Osteoblast (primary cell): Measurements from ENCODE around the gene IFNL4. TPM values are rescaled to one million over a fixed set of nuclear protein-coding genes. Genes with fewer than 3 reads are reported as not detected.
"Not testable (repeated sequence)": the region's sequence is repeated elsewhere in the genome, so short reads cannot be mapped to it uniquely, and the experiment has no call there.

Experiments
- DNase-seq: peaks from one replicate; pipeline ENCODE4 v3.0.0; 2011; ENCODE audit warnings: low spot score, mixed read lengths; ENCODE audit not compliant: insufficient read length; ENCODE audit errors: missing footprints
- H2AFZ ChIP-seq: 2 replicates; pipeline ENCODE4 v1.6.0; 2011; ENCODE audit warnings: mild to moderate bottlenecking, low read length
- H3K27ac ChIP-seq: 2 replicates; pipeline ENCODE4 v1.5.1; 2011; ENCODE audit warnings: mild to moderate bottlenecking, low read depth, low read length, moderate library complexity
- H3K27me3 ChIP-seq: 2 replicates; pipeline ENCODE4 v1.6.0; 2012; ENCODE audit warnings: mild to moderate bottlenecking, control low read depth, inconsistent platforms, low read length, moderate library complexity; ENCODE audit not compliant: insufficient read depth
- H3K36me3 ChIP-seq: 2 replicates; pipeline ENCODE4 v1.5.1; 2011; ENCODE audit warnings: mild to moderate bottlenecking, low read length, control low read depth, moderate library complexity; ENCODE audit not compliant: insufficient read depth
- H3K4me1 ChIP-seq: 2 replicates; pipeline ENCODE4 v1.5.1; 2011; ENCODE audit warnings: mild to moderate bottlenecking, low read length, control low read depth, moderate library complexity; ENCODE audit not compliant: insufficient read depth
- H3K4me2 ChIP-seq: 2 replicates; pipeline ENCODE4 v1.6.0; 2011; ENCODE audit warnings: mild to moderate bottlenecking, low read length; ENCODE audit not compliant: insufficient read depth
- H3K4me3 ChIP-seq: fragments of 200-600 bp; sonication (generic); 3 replicates; pipeline ENCODE4 v1.5.1; 2012; ENCODE audit warnings: mild to moderate bottlenecking, low read length, inconsistent platforms; ENCODE audit not compliant: insufficient read depth
- H3K79me2 ChIP-seq: 2 replicates; pipeline ENCODE4 v1.6.0; 2012; ENCODE audit warnings: mild to moderate bottlenecking, low read length, control low read depth, inconsistent platforms; ENCODE audit not compliant: insufficient read depth
- H3K9me3 ChIP-seq: 2 replicates; pipeline ENCODE4 v1.5.1; 2011; ENCODE audit warnings: low read depth, low read length, control low read depth
- H4K20me1 ChIP-seq: 2 replicates; pipeline ENCODE4 v1.6.0; 2012; ENCODE audit warnings: mild to moderate bottlenecking, low read length, control low read depth; ENCODE audit not compliant: insufficient read depth
- CTCF ChIP-seq: IDR thresholded peaks from 2 replicates; pipeline ENCODE4 v1.5.1; 2011; ENCODE audit warnings: mild to moderate bottlenecking, low read depth, low read length, moderate library complexity; ENCODE audit errors: extremely low read depth
- total RNA-seq: library from RNA; depleted of rRNA; stranded (reverse); fragments of >200 nt; gene quantifications from 2 replicates; pipeline ENCODE4 v1.2.3, GENCODE V29; 2012

The IFNL4 gene
- total RNA-seq, 1 donor = not detected

- Histone ChIP-seq H3K4me1 (no peaks in the 10 kb centered on the region), H3K27me3 (peaks cover 3% of the 10 kb centered on the region), H4K20me1 (no peaks in the 10 kb centered on the region), H3K9me3 (no peaks in the 10 kb centered on the region), H3K36me3 (no peaks in the 10 kb centered on the region), H3K27ac (no peak overlapping the region), H3K4me2 (no peak overlapping the region), H3K79me2 (no peaks in the 10 kb centered on the region), H3K4me3 (no peak overlapping the region), H2AFZ (no peak overlapping the region)
- DNase-seq = no peak
- TF ChIP-seq CTCF = no peak
Observed at GRCh38 chr19:39276740-39277139, 28.1 kb upstream of the IFNL4 start.

GRCh38 chr19:39275578-39275977, 26.9 kb upstream of the IFNL4 start:
- no peaks in the 10 kb centered on the region for H3K9me3 ChIP-seq
- no peak overlapping the region for H2AFZ ChIP-seq

GRCh38 chr19:39273859-39274258, 25.2 kb upstream of the IFNL4 start:
- H3K79me2 ChIP-seq, H4K20me1 ChIP-seq, H3K4me2 ChIP-seq, H3K27ac ChIP-seq, H3K4me1 ChIP-seq, H3K4me3 ChIP-seq, H3K36me3 ChIP-seq, DNase-seq, H3K9me3 ChIP-seq, H2AFZ ChIP-seq: not testable (repeated sequence)
- peaks cover 13% of the 10 kb centered on the region for H3K27me3 ChIP-seq

More at GRCh38 chr19:39275578-39275977, 26.9 kb upstream of the IFNL4 start:
- Histone ChIP-seq H3K27ac (no peak overlapping the region), H3K4me2 (no peak overlapping the region), H3K79me2 (no peaks in the 10 kb centered on the region), H3K36me3 (no peaks in the 10 kb centered on the region), H3K4me3 (no peak overlapping the region), H4K20me1 (no peaks in the 10 kb centered on the region), H3K4me1 (no peaks in the 10 kb centered on the region), H3K27me3 (peaks cover 9% of the 10 kb centered on the region)
- no peak for TF ChIP-seq CTCF
- no peak for DNase-seq

- no peak overlapping the region for H3K27ac ChIP-seq
- no peak overlapping the region for H3K4me3 ChIP-seq
- no peak for TF ChIP-seq CTCF
- H3K27me3 ChIP-seq = peaks cover 15% of the 10 kb centered on the region
- no peak overlapping the region for H2AFZ ChIP-seq
- H3K9me3 ChIP-seq = no peaks in the 10 kb centered on the region
- H3K4me1 ChIP-seq = no peaks in the 10 kb centered on the region
- H3K4me2 ChIP-seq = no peak overlapping the region
- H3K36me3 ChIP-seq = no peaks in the 10 kb centered on the region
- H4K20me1 ChIP-seq = no peaks in the 10 kb centered on the region
- peak; percentile 51 for DNase-seq
- no peaks in the 10 kb centered on the region for H3K79me2 ChIP-seq
Observed at GRCh38 chr19:39270036-39270871, 21.6 kb upstream of the IFNL4 start.

- not testable (repeated sequence) for H3K9me3 ChIP-seq, H4K20me1 ChIP-seq, DNase-seq, H3K36me3 ChIP-seq, H3K4me3 ChIP-seq, H3K27ac ChIP-seq, H3K4me2 ChIP-seq, H2AFZ ChIP-seq, H3K4me1 ChIP-seq, H3K79me2 ChIP-seq
- peaks cover 23% of the 10 kb centered on the region for H3K27me3 ChIP-seq
Observed at GRCh38 chr19:39269369-39269768, 20.7 kb upstream of the IFNL4 start.

GRCh38 chr19:39268531-39269223, 20.0 kb upstream of the IFNL4 start:
- H3K4me2 ChIP-seq, H3K27ac ChIP-seq, H3K36me3 ChIP-seq, H3K79me2 ChIP-seq, H2AFZ ChIP-seq, H3K4me3 ChIP-seq, DNase-seq, H3K4me1 ChIP-seq, H3K9me3 ChIP-seq, H4K20me1 ChIP-seq: not testable (repeated sequence)
- H3K27me3 ChIP-seq = peaks cover 30% of the 10 kb centered on the region
